Liver (tissue), 9 donors: ENCODE results near the gene WWC1. TPM values are rescaled to one million over a fixed set of nuclear protein-coding genes. Genes with fewer than 3 reads are reported as not detected.

Source experiments
- DNase-seq: peaks from one replicate; pipeline ENCODE4 v3.0.0-alpha.2; 2017; ENCODE audit warnings: low spot score
- H3K27ac ChIP-seq, 2 donors: one replicate each; pipeline ENCODE4 v1.7.0; 2013; ENCODE audit warnings: inconsistent platforms in 2 of 2, low read length in 2 of 2, control low read depth in 1 of 2, low read depth in 1 of 2, mild to moderate bottlenecking in 1 of 2
- H3K27me3 ChIP-seq, 4 donors: one replicate each; pipeline versions ENCODE4 v1.6.1 to v1.7.0; 2013; ENCODE audit warnings: low read length in 3 of 4, inconsistent platforms in 1 of 4, mild to moderate bottlenecking in 1 of 4, moderate library complexity in 1 of 4; ENCODE audit not compliant: control insufficient read depth in 4 of 4, insufficient read depth in 4 of 4
- H3K36me3 ChIP-seq, 4 donors: one replicate each; pipeline versions ENCODE4 v1.6.1 to v1.7.0; 2013; ENCODE audit warnings: low read length in 3 of 4, mild to moderate bottlenecking in 3 of 4, low read depth in 1 of 4, moderate library complexity in 1 of 4; ENCODE audit not compliant: control insufficient read depth in 4 of 4, insufficient read depth in 3 of 4
- H3K4me1 ChIP-seq, 4 donors: one replicate each; pipeline versions ENCODE4 v1.6.1 to v1.7.0; 2013; ENCODE audit warnings: low read length in 3 of 4, mild to moderate bottlenecking in 3 of 4, moderate library complexity in 1 of 4; ENCODE audit not compliant: control insufficient read depth in 4 of 4, insufficient read depth in 4 of 4
- H3K4me3 ChIP-seq, 3 donors: one replicate each; pipeline versions ENCODE4 v1.6.1 to v1.7.0; 2013; ENCODE audit warnings: low read length in 3 of 3, control low read depth in 1 of 3, low read depth in 1 of 3, mild to moderate bottlenecking in 1 of 3
- H3K9ac ChIP-seq, 2 donors: one replicate each; pipeline ENCODE4 v1.7.0; 2013; ENCODE audit warnings: low read length in 2 of 2, mild to moderate bottlenecking in 2 of 2, moderate library complexity in 2 of 2, control low read depth in 1 of 2, low read depth in 1 of 2
- H3K9me3 ChIP-seq, 4 donors: one replicate each; pipeline versions ENCODE4 v1.6.1 to v1.7.0; 2013; ENCODE audit warnings: low read length in 3 of 4; ENCODE audit not compliant: control insufficient read depth in 4 of 4
- EGR1 ChIP-seq, 2 donors: IDR thresholded peaks; 2 replicates each; pipeline ENCODE4 v1.6.1; 2016 to 2018; ENCODE audit warnings: antibody characterized with exemption in 2 of 2, low read depth in 2 of 2
- FOXA1 ChIP-seq: IDR thresholded peaks from 2 replicates; pipeline ENCODE4 v1.6.1; 2016; ENCODE audit warnings: antibody characterized with exemption
- FOXA2 ChIP-seq: IDR thresholded peaks from 2 replicates; pipeline ENCODE4 v1.6.1; 2016; ENCODE audit warnings: antibody characterized with exemption
- GABPA ChIP-seq, 2 donors: IDR thresholded peaks in 1 of 2; conservative IDR thresholded peaks in 1 of 2; 2 replicates each; pipeline ENCODE4 v1.6.1; 2016; ENCODE audit warnings: antibody characterized with exemption in 2 of 2, mild to moderate bottlenecking in 1 of 2, moderate library complexity in 1 of 2
- HNF4A ChIP-seq, 2 donors: conservative IDR thresholded peaks; 2 replicates each; pipeline ENCODE4 v1.6.1; 2016; ENCODE audit warnings: antibody characterized with exemption in 2 of 2, mild to moderate bottlenecking in 2 of 2
- HNF4G ChIP-seq: IDR thresholded peaks from 2 replicates; pipeline ENCODE4 v1.6.1; 2016; ENCODE audit warnings: antibody characterized with exemption
- JUND ChIP-seq, 2 donors: IDR thresholded peaks; 2 replicates each; pipeline ENCODE4 v1.6.1; 2016; ENCODE audit warnings: antibody characterized with exemption in 2 of 2
- NR2F2 ChIP-seq: IDR thresholded peaks from 2 replicates; pipeline ENCODE4 v1.6.1; 2016; ENCODE audit warnings: antibody characterized with exemption
- RAD21 ChIP-seq, 2 donors: IDR thresholded peaks; 2 replicates each; pipeline ENCODE4 v1.6.1; 2016; ENCODE audit warnings: antibody characterized with exemption in 2 of 2, mild to moderate bottlenecking in 2 of 2
- RXRA ChIP-seq, 2 donors: IDR thresholded peaks; 2 replicates each; pipeline ENCODE4 v1.6.1; 2017 to 2018; ENCODE audit warnings: antibody characterized with exemption in 2 of 2, mild to moderate bottlenecking in 1 of 2
- SP1 ChIP-seq: IDR thresholded peaks from 2 replicates; pipeline ENCODE4 v1.6.1; 2018; ENCODE audit warnings: antibody characterized with exemption, mild to moderate bottlenecking
- TAF1 ChIP-seq: conservative IDR thresholded peaks from 2 replicates; pipeline ENCODE4 v1.6.1; 2016; ENCODE audit warnings: antibody characterized with exemption, mild to moderate bottlenecking
- YY1 ChIP-seq: IDR thresholded peaks from 2 replicates; pipeline ENCODE4 v1.6.1; 2016; ENCODE audit warnings: antibody characterized with exemption, mild to moderate bottlenecking
- WGBS: extraction: QIAGEN DNeasy Blood & Tissue Kit; methylation state at CpG from one replicate; pipeline ENCODE4 v1.1.7; 2013; 5-methylcytosine and 5-hydroxymethylcytosine counted together
- polyA plus RNA-seq, 2 donors: library from polyadenylated mRNA; stranded (reverse) in 1 of 2; unstranded in 1 of 2; fragments of 200-250 nt in 1 of 2; fragments of >200 nt in 1 of 2; fragmentation: Nextera tagmentation in 1 of 2; extraction: Ambion mirVana in 1 of 2; gene quantifications; one replicate each; pipeline versions ENCODE4 v1.2.1 to v1.2.3, GENCODE V29; 2013 to 2015
- total RNA-seq, 2 donors: library from RNA; depleted of rRNA; stranded (reverse); fragments of >200 nt; gene quantifications; one replicate each; pipeline ENCODE4 v1.2.3, GENCODE V29; 2014
- TF ChIP-seq, protein P1 (sequence below): IDR thresholded peaks from 2 replicates; pipeline ENCODE4 v1.6.1; 2016; ENCODE audit warnings: antibody characterized with exemption
- TF ChIP-seq, protein P2 (sequence below): IDR thresholded peaks from 2 replicates; pipeline ENCODE4 v1.6.1; 2016; ENCODE audit warnings: antibody characterized with exemption
- TF ChIP-seq, protein P3 (sequence below): fragments of 150-350 bp; IDR thresholded peaks from 2 replicates; pipeline ENCODE4 v1.5.1; 2017; ENCODE audit warnings: improper control_type of control experiment, low read depth, low read length; ENCODE audit not compliant: missing input control
- TF ChIP-seq, protein P4 (sequence below): IDR thresholded peaks from 2 replicates; pipeline ENCODE4 v1.6.1; 2016; ENCODE audit warnings: antibody characterized with exemption
- TF ChIP-seq, protein P5 (sequence below): IDR thresholded peaks from 2 replicates; pipeline ENCODE4 v1.6.1; 2016; ENCODE audit warnings: antibody characterized with exemption, mild to moderate bottlenecking
- donor health status: healthy.
- donor health status: healthy.
- donor health status: healthy.
- donor health status: healthy.
- donor health status: healthy.

The WWC1 gene
- total and polyA plus RNA-seq, 4 donors, result 5.9 to 25.1 (median 14.8) TPM

DNA sequence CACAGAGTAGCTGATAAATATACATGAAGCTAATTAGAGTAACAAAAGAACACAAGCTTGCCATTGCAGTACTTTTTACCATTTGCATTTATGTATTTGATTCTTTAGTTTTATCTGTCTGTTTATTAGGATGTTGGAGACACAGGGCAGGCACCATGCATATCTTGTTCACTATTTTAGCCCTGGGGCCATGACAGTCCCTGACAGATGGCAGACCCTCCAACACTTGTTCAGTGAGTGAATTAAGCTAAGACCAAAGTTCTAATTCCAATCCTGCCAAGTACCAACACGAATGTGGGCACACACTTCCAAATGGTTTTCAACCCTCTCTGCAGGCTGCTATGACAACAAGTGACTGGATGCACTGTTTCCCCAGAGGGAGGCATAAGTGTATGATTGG, 182.9 kb downstream of the WWC1 start:
- 58% methylated on average over 1 of the region's 1 CpG for WGBS
- no peaks in the 10 kb centered on the region for H3K4me1 ChIP-seq
- no peaks in the 10 kb centered on the region for H3K9me3 ChIP-seq
- no peak overlapping the region for H3K9ac ChIP-seq
- no peaks in the 10 kb centered on the region for H3K27me3 ChIP-seq
- no peak overlapping the region for H3K27ac ChIP-seq
- TF ChIP-seq, protein P1, sequence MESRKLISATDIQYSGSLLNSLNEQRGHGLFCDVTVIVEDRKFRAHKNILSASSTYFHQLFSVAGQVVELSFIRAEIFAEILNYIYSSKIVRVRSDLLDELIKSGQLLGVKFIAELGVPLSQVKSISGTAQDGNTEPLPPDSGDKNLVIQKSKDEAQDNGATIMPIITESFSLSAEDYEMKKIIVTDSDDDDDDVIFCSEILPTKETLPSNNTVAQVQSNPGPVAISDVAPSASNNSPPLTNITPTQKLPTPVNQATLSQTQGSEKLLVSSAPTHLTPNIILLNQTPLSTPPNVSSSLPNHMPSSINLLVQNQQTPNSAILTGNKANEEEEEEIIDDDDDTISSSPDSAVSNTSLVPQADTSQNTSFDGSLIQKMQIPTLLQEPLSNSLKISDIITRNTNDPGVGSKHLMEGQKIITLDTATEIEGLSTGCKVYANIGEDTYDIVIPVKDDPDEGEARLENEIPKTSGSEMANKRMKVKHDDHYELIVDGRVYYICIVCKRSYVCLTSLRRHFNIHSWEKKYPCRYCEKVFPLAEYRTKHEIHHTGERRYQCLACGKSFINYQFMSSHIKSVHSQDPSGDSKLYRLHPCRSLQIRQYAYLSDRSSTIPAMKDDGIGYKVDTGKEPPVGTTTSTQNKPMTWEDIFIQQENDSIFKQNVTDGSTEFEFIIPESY, result no peak
- TF ChIP-seq RXRA (IDR thresholded peaks at IDR 0.05) (no peak), FOXA1 (no peak), FOXA2 (no peak), GABPA (IDR thresholded peaks at IDR 0.05 in 1 of 2, conservative IDR thresholded peaks at IDR 0.05 in 1 of 2) (no peak), HNF4G (no peak), SP1 (no peak), TAF1 (no peak), HNF4A (conservative IDR thresholded peaks at IDR 0.05) (no peak)
- TF ChIP-seq, protein P2, sequence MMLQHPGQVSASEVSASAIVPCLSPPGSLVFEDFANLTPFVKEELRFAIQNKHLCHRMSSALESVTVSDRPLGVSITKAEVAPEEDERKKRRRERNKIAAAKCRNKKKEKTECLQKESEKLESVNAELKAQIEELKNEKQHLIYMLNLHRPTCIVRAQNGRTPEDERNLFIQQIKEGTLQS, result no peak
- TF ChIP-seq, protein P3, sequence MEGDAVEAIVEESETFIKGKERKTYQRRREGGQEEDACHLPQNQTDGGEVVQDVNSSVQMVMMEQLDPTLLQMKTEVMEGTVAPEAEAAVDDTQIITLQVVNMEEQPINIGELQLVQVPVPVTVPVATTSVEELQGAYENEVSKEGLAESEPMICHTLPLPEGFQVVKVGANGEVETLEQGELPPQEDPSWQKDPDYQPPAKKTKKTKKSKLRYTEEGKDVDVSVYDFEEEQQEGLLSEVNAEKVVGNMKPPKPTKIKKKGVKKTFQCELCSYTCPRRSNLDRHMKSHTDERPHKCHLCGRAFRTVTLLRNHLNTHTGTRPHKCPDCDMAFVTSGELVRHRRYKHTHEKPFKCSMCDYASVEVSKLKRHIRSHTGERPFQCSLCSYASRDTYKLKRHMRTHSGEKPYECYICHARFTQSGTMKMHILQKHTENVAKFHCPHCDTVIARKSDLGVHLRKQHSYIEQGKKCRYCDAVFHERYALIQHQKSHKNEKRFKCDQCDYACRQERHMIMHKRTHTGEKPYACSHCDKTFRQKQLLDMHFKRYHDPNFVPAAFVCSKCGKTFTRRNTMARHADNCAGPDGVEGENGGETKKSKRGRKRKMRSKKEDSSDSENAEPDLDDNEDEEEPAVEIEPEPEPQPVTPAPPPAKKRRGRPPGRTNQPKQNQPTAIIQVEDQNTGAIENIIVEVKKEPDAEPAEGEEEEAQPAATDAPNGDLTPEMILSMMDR, result no peak
- no peak overlapping the region for H3K4me3 ChIP-seq
- DNase-seq, result no peak
- peaks cover 0 to 31% (median 7%) of the 10 kb centered on the region in 4 donors for H3K36me3 ChIP-seq

DNA sequence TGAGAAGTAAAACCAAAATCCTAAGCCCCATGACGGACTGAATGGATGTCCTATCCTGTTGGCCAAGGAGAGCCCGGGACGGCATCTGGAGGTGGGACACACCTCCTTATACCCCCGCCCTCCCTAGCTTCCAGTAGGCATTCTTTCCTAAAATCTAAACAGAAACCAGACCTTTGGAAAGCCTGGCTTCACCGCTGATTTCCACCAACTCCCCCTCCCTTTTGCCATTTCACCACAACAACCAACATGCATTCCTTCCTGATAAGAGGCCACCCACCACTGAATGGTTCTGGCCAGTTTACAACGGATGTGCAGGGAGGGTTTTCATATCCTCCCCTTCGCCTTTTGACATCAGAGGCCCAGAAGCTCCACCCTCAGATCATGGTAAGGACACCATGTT, 185.6 kb downstream of the WWC1 start:
- Histone ChIP-seq H3K9me3 (no peaks in the 10 kb centered on the region), H3K27ac (no peak overlapping the region), H3K36me3 (peaks cover 0 to 12% (median 1%) of the 10 kb centered on the region in 4 donors), H3K9ac (no peak overlapping the region), H3K4me3 (no peak overlapping the region), H3K27me3 (no peaks in the 10 kb centered on the region), H3K4me1 (no peaks in the 10 kb centered on the region)
- no peak for DNase-seq
- 60% methylated on average over 7 of the region's 7 CpGs for WGBS
- TF ChIP-seq HNF4A (conservative IDR thresholded peaks at IDR 0.05) (no peak), NR2F2 (no peak), TAF1 (no peak), EGR1 (IDR thresholded peaks at IDR 0.05; ENCODE audit: low read depth in 2 of 2) (no peak), SP1 (no peak), GABPA (IDR thresholded peaks at IDR 0.05 in 1 of 2, conservative IDR thresholded peaks at IDR 0.05 in 1 of 2) (no peak), RAD21 (IDR thresholded peaks at IDR 0.05) (no peak), YY1 (no peak), RXRA (IDR thresholded peaks at IDR 0.05) (no peak), FOXA2 (no peak), HNF4G (no peak), FOXA1 (no peak), JUND (IDR thresholded peaks at IDR 0.05) (no peak)
- TF ChIP-seq, protein P3, result no peak
- TF ChIP-seq, protein P1, result no peak
- TF ChIP-seq, protein P4, sequence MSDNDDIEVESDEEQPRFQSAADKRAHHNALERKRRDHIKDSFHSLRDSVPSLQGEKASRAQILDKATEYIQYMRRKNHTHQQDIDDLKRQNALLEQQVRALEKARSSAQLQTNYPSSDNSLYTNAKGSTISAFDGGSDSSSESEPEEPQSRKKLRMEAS, result no peak
- TF ChIP-seq, protein P5, sequence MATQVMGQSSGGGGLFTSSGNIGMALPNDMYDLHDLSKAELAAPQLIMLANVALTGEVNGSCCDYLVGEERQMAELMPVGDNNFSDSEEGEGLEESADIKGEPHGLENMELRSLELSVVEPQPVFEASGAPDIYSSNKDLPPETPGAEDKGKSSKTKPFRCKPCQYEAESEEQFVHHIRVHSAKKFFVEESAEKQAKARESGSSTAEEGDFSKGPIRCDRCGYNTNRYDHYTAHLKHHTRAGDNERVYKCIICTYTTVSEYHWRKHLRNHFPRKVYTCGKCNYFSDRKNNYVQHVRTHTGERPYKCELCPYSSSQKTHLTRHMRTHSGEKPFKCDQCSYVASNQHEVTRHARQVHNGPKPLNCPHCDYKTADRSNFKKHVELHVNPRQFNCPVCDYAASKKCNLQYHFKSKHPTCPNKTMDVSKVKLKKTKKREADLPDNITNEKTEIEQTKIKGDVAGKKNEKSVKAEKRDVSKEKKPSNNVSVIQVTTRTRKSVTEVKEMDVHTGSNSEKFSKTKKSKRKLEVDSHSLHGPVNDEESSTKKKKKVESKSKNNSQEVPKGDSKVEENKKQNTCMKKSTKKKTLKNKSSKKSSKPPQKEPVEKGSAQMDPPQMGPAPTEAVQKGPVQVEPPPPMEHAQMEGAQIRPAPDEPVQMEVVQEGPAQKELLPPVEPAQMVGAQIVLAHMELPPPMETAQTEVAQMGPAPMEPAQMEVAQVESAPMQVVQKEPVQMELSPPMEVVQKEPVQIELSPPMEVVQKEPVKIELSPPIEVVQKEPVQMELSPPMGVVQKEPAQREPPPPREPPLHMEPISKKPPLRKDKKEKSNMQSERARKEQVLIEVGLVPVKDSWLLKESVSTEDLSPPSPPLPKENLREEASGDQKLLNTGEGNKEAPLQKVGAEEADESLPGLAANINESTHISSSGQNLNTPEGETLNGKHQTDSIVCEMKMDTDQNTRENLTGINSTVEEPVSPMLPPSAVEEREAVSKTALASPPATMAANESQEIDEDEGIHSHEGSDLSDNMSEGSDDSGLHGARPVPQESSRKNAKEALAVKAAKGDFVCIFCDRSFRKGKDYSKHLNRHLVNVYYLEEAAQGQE, result no peak
- TF ChIP-seq, protein P2, result no peak
